K562 (cell line): ENCODE data around the gene VAMP8. TPM values are rescaled to one million over a fixed set of nuclear protein-coding genes. Genes with fewer than 3 reads are reported as not detected.

ENCODE experiments used
- ATAC-seq: fragments of 200-7000 bp; cut with Tn5 transposase; 3 replicates; pipeline ENCODE4 v1.9.1; 2020; ENCODE audit warnings: moderate library complexity
- BruUV-seq: library from RNA; stranded (reverse); fragments of 400-500 nt; replicated peaks from 2 replicates; lab custom pipeline; 2021; lab: Mats Ljungman, UMichigan
- CTCF ChIA-PET: fragments of 300-600 bp; formaldehyde crosslinking; extraction: SDS; loops from one replicate; lab custom pipeline; 2021; ENCODE audit warnings: low intra/inter-chr PET ratio; lab: Yijun Ruan, JAX
- POLR2A ChIA-PET: fragments of 300-600, 350-650 bp; sonication (Branson Sonifier 250); formaldehyde crosslinking; extraction: SDS; loops from one replicate; lab custom pipeline; 2021; ENCODE audit warnings: antibody characterized with exemption, inconsistent platforms; lab: Yijun Ruan, JAX
- DNase-seq, 4 experiments: peaks; one replicate each; pipeline versions ENCODE4 v3.0.0 to v3.0.0-alpha.2; 2011 to 2018; ENCODE audit warnings: low spot score in 3 of 4, mixed read lengths in 3 of 4; ENCODE audit errors: extremely low read depth in 1 of 4
- FAIRE-seq: peaks from 2 replicates; lab custom pipeline; 2011; peaks lifted over from hg19 to GRCh38; lab: Jason Lieb, UNC
- H2AFZ ChIP-seq: 2 replicates; pipeline ENCODE4 v1.6.0; 2011; ENCODE audit warnings: low read depth, low read length, control low read depth, inconsistent platforms
- H3K27ac ChIP-seq: fragments of 200-600 bp; 3 replicates; pipeline ENCODE4 v1.8.0; 2011; ENCODE audit warnings: low read depth, mild to moderate bottlenecking, control low read depth, inconsistent platforms, low read length, moderate library complexity, mixed read lengths; ENCODE audit errors: extremely low read depth
- H3K27me3 ChIP-seq, 2 experiments: fragments of 300-600 bp in 1 of 2; 2 replicates in 1 of 2; 3 replicates in 1 of 2; pipeline versions ENCODE4 v1.6.0 to v1.8.0; 2011; ENCODE audit warnings: inconsistent platforms in 2 of 2, low read length in 2 of 2, mild to moderate bottlenecking in 1 of 2, mixed read lengths in 1 of 2, moderate library complexity in 1 of 2; ENCODE audit not compliant: control insufficient read depth in 2 of 2, insufficient read depth in 2 of 2
- H3K36me3 ChIP-seq: fragments of 300-600 bp; 3 replicates; pipeline ENCODE4 v1.8.0; 2011; ENCODE audit warnings: mild to moderate bottlenecking, low read length, inconsistent platforms; ENCODE audit not compliant: control insufficient read depth, insufficient read depth
- H3K4me1 ChIP-seq, 2 experiments: fragments of 200-600 bp in 1 of 2; replicated peaks in 1 of 2; 2 replicates in 1 of 2; 3 replicates in 1 of 2; pipeline versions ENCODE4 v1.5.1 to v1.8.0; 2011; ENCODE audit warnings: inconsistent platforms in 2 of 2, low read length in 2 of 2, mild to moderate bottlenecking in 1 of 2, mixed read lengths in 1 of 2, moderate library complexity in 1 of 2; ENCODE audit not compliant: control insufficient read depth in 2 of 2, insufficient read depth in 2 of 2
- H3K4me2 ChIP-seq: 2 replicates; pipeline ENCODE4 v1.6.1; 2011; ENCODE audit warnings: low read length, control low read depth, inconsistent platforms, mixed read lengths; ENCODE audit not compliant: insufficient read depth
- H3K4me3 ChIP-seq: fragments of 200-600 bp; sonication (generic), shearing (Covaris generic); 2 replicates; pipeline ENCODE4 v1.5.1; 2016; ENCODE audit warnings: control low read depth, inconsistent platforms
- H3K79me2 ChIP-seq: fragments of 200-600 bp; 3 replicates; pipeline ENCODE4 v1.8.0; 2011; ENCODE audit warnings: low read length, inconsistent platforms; ENCODE audit not compliant: control insufficient read depth, insufficient read depth
- H3K9ac ChIP-seq, 2 experiments: 2 replicates each; pipeline versions ENCODE4 v1.6.0 to v1.6.1; 2011; ENCODE audit warnings: low read depth in 2 of 2, low read length in 2 of 2, control low read depth in 1 of 2, inconsistent platforms in 1 of 2, mild to moderate bottlenecking in 1 of 2, mixed read lengths in 1 of 2; ENCODE audit not compliant: insufficient read depth in 1 of 2
- H3K9me1 ChIP-seq: one replicate; pipeline ENCODE4 v1.6.0; 2011; ENCODE audit warnings: inconsistent platforms, mild to moderate bottlenecking, low read length, moderate library complexity; ENCODE audit not compliant: control insufficient read depth, insufficient read depth
- H3K9me3 ChIP-seq: replicated peaks from 2 replicates; pipeline ENCODE4 v1.5.1; 2011; ENCODE audit warnings: low read depth, low read length, inconsistent platforms; ENCODE audit not compliant: control insufficient read depth, insufficient read depth
- H4K20me1 ChIP-seq: replicated peaks from 2 replicates; pipeline ENCODE4 v1.6.1; 2011; ENCODE audit warnings: low read length, inconsistent platforms, mixed read lengths; ENCODE audit not compliant: control insufficient read depth, insufficient read depth
- CXXC5 ChIP-seq: fragments of 250-450 bp; sonication (Bioruptor Pico); IDR thresholded peaks from 2 replicates; pipeline ENCODE4 v1.8.0; 2022; ENCODE audit warnings: inconsistent platforms, mild to moderate bottlenecking, moderate library complexity
- ILK ChIP-seq: fragments of 450-650 bp; IDR thresholded peaks from 2 replicates; pipeline ENCODE4 v1.6.1; 2016; ENCODE audit warnings: missing genetic modification characterization, low read depth, mild to moderate bottlenecking, missing compliant biosample characterization, moderate library complexity, borderline replicate concordance
- RBFOX2 ChIP-seq: fragments of 200-400 bp; formaldehyde crosslinking; IDR thresholded peaks from 2 replicates; pipeline ENCODE4 v1.6.1; 2017; ENCODE audit warnings: low read depth, mild to moderate bottlenecking, low read length, moderate library complexity
- ZNF134 ChIP-seq: fragments of 250-450 bp; sonication (Bioruptor Pico); conservative IDR thresholded peaks from 2 replicates; pipeline ENCODE4 v1.4.0; 2020
- WGBS: fragments of 100-300 bp; shearing (Covaris generic); methylation state at CpG from one replicate; pipeline ENCODE4 v1.1.6; 2016; ENCODE audit warnings: low coverage, mixed read lengths; ENCODE audit not compliant: insufficient coverage; ENCODE audit errors: missing lambda C conversion rate; 5-methylcytosine and 5-hydroxymethylcytosine counted together
- in situ Hi-C: fragments of 300-500 bp; cut with MboI; formaldehyde crosslinking; loops from 4 replicates; pipeline ENCODE4 v1.15.0; 2018; ENCODE audit warnings: inconsistent platforms, mixed read lengths
- intact Hi-C: fragments of 100-400 bp; cut with micrococcal nuclease; formaldehyde crosslinking; loops from 2 replicates; pipeline ENCODE4 v1.14.2; 2022
- polyA plus RNA-seq, 8 experiments: library from polyadenylated mRNA; depleted of rRNA in 4 of 8; stranded (reverse) in 5 of 8; unstranded in 3 of 8; fragments of >200 nt; fragmentation: Nextera tagmentation in 2 of 8; fragmentation: Illumina TruSeq in 1 of 8; extraction: Ambion mirVana in 2 of 8; extraction: Trizol in 1 of 8; gene quantifications; 2 replicates each; pipeline versions ENCODE4 v1.2.1 to v1.2.3, GENCODE V29; 2011 to 2014; ENCODE audit warnings: inconsistent platforms in 1 of 8, missing spikeins in 1 of 8
- total RNA-seq, 7 experiments: library from RNA; depleted of rRNA in 6 of 7; stranded (reverse); fragments of >200 nt in 6 of 7; fragmentation: Illumina TruSeq in 2 of 7; extraction: Trizol in 2 of 7; gene quantifications; 2 replicates each; pipeline versions ENCODE4 v1.2.1 to v1.2.3, GENCODE V29; 2011 to 2021; ENCODE audit warnings: low replicate concordance in 1 of 7
- TF ChIP-seq, protein P1 (sequence below): fragments of 450-650 bp; formaldehyde crosslinking; IDR thresholded peaks from 2 replicates; pipeline ENCODE4 v1.4.0; 2020; ENCODE audit warnings: mild to moderate bottlenecking, moderate library complexity
- TF ChIP-seq, protein P2 (sequence below): fragments of 250-450 bp; sonication (Bioruptor Pico); IDR thresholded peaks from 2 replicates; pipeline ENCODE4 v1.9.0; 2021; ENCODE audit warnings: mild to moderate bottlenecking
- TF ChIP-seq, protein P3 (sequence below), 2 experiments: fragments of 450-650 bp in 1 of 2; IDR thresholded peaks; 2 replicates each; pipeline ENCODE4 v1.6.1; 2011 to 2017; ENCODE audit warnings: low read depth in 2 of 2, antibody characterized with exemption in 1 of 2, borderline replicate concordance in 1 of 2, low read length in 1 of 2, mild to moderate bottlenecking in 1 of 2, mixed read lengths in 1 of 2; ENCODE audit not compliant: control insufficient read depth in 1 of 2

The VAMP8 gene
- total and polyA plus RNA-seq, 9 of the 15 experiments (the other 6 are each of a cell fraction or from before 2014, with no cell fraction given), result 107 to 571 (median 248) TPM

DNA sequence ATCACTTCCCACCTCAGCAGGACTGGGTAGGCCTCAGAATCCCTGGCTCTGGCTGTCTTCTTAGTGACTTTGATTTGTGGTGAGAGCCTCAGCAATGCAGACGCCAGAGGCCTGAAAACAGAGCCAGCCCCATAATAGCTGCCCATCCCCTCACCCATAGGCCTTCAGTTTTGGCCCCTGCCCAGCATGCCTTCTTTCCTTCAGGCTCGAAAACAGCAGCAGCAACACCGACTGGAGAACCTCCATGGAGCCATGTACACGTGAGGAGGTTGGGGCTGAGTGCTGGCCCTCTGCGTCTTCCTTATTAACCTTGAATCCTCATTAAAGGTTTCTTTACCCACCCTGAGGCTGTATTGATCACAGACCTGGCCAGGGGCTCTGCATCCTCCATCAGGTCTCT is 19.9 kb downstream of the VAMP8 start:
- Histone ChIP-seq H3K4me1 (peaks cover 6 to 30% of the 10 kb centered on the region in 2 experiments; a peak in 4 of 5 replicates), H3K36me3 (peaks cover 28% of the 10 kb centered on the region; the same call in 2 of the 3 replicates), H3K9ac (peak overlapping the region in 1 of 2 experiments; percentile 85; a peak in 1 of 4 replicates), H3K4me3 (no peak overlapping the region), H3K27me3 (no peaks in the 10 kb centered on the region), H3K9me3 (no peaks in the 10 kb centered on the region), H3K27ac (no peak overlapping the region), H3K79me2 (peaks cover 35% of the 10 kb centered on the region), H4K20me1 (no peaks in the 10 kb centered on the region), H2AFZ (no peak overlapping the region), H3K4me2 (0 out of 2 replicates have a peak overlapping the region, but pooled peaks have one; percentile 86), H3K9me1 (no peaks in the 10 kb centered on the region)
- in situ Hi-C loops (no loop called here), intact Hi-C loops (no loop called here)
- no peak for DNase-seq
- TF ChIP-seq, protein P1, sequence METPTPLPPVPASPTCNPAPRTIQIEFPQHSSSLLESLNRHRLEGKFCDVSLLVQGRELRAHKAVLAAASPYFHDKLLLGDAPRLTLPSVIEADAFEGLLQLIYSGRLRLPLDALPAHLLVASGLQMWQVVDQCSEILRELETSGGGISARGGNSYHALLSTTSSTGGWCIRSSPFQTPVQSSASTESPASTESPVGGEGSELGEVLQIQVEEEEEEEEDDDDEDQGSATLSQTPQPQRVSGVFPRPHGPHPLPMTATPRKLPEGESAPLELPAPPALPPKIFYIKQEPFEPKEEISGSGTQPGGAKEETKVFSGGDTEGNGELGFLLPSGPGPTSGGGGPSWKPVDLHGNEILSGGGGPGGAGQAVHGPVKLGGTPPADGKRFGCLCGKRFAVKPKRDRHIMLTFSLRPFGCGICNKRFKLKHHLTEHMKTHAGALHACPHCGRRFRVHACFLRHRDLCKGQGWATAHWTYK (CRISPR knock-in tag), result no peak
- TF ChIP-seq ILK (tag) (no peak), ZNF134 (CRISPR knock-in tag) (no peak), CXXC5 (no peak), RBFOX2 (peak; percentile 35; the same call in 1 of the 2 replicates)
- TF ChIP-seq, protein P2, sequence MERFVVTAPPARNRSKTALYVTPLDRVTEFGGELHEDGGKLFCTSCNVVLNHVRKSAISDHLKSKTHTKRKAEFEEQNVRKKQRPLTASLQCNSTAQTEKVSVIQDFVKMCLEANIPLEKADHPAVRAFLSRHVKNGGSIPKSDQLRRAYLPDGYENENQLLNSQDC, result no peak
- TF ChIP-seq, protein P3, sequence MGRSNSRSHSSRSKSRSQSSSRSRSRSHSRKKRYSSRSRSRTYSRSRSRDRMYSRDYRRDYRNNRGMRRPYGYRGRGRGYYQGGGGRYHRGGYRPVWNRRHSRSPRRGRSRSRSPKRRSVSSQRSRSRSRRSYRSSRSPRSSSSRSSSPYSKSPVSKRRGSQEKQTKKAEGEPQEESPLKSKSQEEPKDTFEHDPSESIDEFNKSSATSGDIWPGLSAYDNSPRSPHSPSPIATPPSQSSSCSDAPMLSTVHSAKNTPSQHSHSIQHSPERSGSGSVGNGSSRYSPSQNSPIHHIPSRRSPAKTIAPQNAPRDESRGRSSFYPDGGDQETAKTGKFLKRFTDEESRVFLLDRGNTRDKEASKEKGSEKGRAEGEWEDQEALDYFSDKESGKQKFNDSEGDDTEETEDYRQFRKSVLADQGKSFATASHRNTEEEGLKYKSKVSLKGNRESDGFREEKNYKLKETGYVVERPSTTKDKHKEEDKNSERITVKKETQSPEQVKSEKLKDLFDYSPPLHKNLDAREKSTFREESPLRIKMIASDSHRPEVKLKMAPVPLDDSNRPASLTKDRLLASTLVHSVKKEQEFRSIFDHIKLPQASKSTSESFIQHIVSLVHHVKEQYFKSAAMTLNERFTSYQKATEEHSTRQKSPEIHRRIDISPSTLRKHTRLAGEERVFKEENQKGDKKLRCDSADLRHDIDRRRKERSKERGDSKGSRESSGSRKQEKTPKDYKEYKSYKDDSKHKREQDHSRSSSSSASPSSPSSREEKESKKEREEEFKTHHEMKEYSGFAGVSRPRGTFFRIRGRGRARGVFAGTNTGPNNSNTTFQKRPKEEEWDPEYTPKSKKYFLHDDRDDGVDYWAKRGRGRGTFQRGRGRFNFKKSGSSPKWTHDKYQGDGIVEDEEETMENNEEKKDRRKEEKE (IDR thresholded peaks at IDR 0.05; ENCODE audit: borderline replicate concordance in 1 of 2, control insufficient read depth in 1 of 2, low read depth in 2 of 2, low read length in 1 of 2), result no peak
- CTCF ChIA-PET, result no interaction called here
- TSS peak; percentile 41 for BruUV-seq
- FAIRE-seq, result no peak
- ATAC-seq, result no peak
- 88% methylated on average over 4 of the region's 5 CpGs for WGBS
- POLR2A ChIA-PET, result interaction anchor here (1.1 to 4.4 kb wide), 3 partner anchors 7 to 18 kb away, joined by 3 to 31 read pairs (median 4); partner anchors contain the start of gene TMEM150A
